ENCODE measurements around the gene PDIA5.

The PDIA5 gene

DNA sequence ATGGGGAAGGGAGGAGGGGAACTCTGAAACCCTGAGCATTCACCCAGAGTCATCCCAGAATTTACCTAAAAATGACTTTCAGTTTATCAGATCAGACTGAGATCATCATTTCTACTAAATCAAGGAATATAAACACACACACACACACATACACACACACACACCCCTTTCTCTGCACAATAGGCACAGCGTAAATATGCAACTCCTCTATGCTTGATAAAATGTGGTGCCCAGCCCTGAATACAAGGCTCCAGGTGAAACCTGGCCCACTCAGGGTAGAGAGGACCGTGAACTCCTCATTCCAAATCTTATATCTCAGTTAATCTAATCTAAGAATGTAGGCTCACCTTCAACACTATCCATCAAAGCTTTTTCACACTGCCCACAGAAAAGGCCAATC is 103.1 kb downstream of the PDIA5 start:
- H3K4me3 ChIP-seq (ENCODE audit: low read depth, low read length) = no peak overlapping the region
- DNase-seq (ENCODE audit: low read depth) = no peak
- TF ChIP-seq, protein P1, sequence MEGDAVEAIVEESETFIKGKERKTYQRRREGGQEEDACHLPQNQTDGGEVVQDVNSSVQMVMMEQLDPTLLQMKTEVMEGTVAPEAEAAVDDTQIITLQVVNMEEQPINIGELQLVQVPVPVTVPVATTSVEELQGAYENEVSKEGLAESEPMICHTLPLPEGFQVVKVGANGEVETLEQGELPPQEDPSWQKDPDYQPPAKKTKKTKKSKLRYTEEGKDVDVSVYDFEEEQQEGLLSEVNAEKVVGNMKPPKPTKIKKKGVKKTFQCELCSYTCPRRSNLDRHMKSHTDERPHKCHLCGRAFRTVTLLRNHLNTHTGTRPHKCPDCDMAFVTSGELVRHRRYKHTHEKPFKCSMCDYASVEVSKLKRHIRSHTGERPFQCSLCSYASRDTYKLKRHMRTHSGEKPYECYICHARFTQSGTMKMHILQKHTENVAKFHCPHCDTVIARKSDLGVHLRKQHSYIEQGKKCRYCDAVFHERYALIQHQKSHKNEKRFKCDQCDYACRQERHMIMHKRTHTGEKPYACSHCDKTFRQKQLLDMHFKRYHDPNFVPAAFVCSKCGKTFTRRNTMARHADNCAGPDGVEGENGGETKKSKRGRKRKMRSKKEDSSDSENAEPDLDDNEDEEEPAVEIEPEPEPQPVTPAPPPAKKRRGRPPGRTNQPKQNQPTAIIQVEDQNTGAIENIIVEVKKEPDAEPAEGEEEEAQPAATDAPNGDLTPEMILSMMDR (IDR thresholded peaks at IDR 0.05; ENCODE audit: insufficient read depth, low read depth, low read length, missing control alignments) = no peak

DNA sequence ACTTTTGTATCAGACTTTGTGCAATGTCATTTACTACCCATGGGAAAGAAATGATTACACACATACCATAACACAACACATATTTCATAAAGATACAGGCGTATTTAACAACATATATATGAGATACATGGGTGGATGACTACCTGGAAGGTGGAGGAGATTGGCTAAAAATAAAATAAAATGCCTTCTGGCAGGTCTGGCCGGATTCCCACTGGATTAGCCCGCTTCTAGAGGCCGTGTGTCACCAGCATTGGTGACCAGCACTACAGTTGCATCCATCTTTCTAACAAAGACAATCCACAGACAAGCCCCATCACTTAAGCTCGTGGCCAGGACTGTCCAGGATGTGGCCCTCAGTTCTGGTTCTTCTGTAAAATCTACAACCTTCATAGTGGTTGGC is 114.0 kb downstream of the PDIA5 start:
- TF ChIP-seq, protein P1 (IDR thresholded peaks at IDR 0.05; ENCODE audit: insufficient read depth, low read depth, low read length, missing control alignments) = no peak
- H3K4me3 ChIP-seq (ENCODE audit: low read depth, low read length) = no peak overlapping the region
- no peak for DNase-seq (ENCODE audit: low read depth)

DNA sequence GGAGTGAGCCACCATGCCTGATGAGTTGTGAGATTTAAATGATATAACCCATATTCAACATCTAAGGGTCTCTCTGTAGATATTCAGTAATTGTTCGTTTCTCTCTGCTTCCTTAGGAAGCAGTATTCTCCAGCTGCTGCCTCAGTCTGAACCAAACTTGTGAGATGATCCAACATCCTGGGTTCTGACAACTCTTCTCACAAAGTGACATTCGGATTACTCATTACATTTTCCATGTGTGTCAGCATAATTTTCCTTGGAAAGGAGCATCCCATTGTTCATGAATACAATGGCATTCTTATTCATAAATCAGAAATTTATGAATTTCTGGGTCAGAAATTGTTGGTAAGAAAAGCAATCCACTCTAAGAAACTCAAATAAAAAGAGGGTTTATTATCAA is 119.9 kb downstream of the PDIA5 start:
- TF ChIP-seq, protein P1 (IDR thresholded peaks at IDR 0.05; ENCODE audit: insufficient read depth, low read depth, low read length, missing control alignments) = no peak
- no peak overlapping the region for H3K4me3 ChIP-seq (ENCODE audit: low read depth, low read length)
- no peak for DNase-seq (ENCODE audit: low read depth)

DNA sequence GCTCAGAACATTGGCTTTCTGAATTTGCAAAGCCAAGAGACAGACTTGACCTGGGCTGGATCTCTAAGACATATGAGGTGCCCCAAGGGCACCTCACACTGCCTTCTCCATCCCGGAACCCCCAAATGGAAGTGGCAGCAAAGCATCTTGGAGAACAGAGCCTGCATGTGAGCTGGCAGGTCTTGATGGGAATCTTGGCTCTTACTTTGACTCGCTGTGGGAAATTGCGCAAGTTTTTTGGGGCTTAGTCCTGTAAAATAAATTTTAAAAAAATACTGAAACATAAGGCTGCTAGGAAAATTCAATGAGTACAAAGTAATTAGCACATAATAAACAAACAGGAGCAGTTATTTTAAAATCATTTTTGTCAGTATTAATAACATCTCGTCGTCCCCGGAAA is 121.2 kb downstream of the PDIA5 start:
- TF ChIP-seq, protein P1 (IDR thresholded peaks at IDR 0.05; ENCODE audit: insufficient read depth, low read depth, low read length, missing control alignments) = no peak
- H3K4me3 ChIP-seq (ENCODE audit: low read depth, low read length) = no peak overlapping the region
- no peak for DNase-seq (ENCODE audit: low read depth)

DNA sequence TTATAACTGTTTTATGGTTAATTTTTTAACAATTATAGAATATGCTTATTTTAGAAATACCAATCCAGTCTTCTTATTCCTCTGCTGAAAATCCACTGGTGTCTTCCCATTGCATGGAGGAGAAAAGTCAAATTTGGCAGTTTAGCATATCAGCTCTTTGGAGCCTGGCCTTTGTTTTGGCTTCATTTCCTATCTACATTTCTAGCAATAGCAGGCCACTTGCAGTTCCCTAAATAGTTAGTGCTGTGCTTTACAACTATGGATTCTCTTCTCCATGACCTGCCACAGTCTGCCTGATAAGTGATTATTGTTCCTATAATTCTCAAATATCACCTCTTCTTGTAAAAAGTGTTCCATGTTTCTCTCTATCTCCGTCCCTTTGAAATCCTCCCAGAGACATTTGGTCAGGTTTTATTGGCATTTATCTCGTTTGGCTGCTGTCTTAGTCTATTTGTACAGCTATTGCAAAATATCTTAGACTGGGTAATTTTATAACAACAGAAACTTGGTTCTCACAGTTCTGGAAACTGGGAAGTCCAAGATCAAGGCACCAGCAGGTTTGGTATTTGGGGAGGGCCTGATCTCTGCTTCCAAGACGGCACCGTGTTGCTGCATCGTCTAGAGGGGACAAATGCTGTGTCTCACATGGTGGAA is 126.8 kb downstream of the PDIA5 start:
- no peak for DNase-seq (ENCODE audit: low read depth)
- no peak overlapping the region for H3K4me3 ChIP-seq (ENCODE audit: low read depth, low read length)
- TF ChIP-seq, protein P1 (IDR thresholded peaks at IDR 0.05; ENCODE audit: insufficient read depth, low read depth, low read length, missing control alignments) = no peak

DNA sequence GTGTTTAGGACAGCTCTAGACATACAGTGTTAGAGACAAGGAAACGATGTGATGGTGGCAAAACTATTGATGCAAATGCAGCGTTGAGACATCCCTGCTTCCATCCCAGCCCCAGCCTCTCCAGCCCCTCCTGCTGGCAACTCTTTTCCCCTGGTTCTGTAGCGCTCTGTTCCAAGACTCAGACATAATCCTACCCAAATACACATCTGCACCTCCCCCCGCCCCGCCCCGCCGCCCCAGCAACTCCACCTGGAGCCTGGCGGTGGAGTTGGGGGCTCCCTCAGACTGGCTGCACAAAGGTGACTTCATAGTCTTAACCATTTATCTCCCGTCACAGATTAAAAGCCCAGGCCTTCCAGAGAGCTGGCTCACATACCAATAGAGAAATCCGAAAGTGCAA is 127.7 kb downstream of the PDIA5 start:
- TF ChIP-seq, protein P1 (IDR thresholded peaks at IDR 0.05; ENCODE audit: insufficient read depth, low read depth, low read length, missing control alignments) = no peak
- H3K4me3 ChIP-seq (ENCODE audit: low read depth, low read length) = no peak overlapping the region
- no peak for DNase-seq (ENCODE audit: low read depth)

DNA sequence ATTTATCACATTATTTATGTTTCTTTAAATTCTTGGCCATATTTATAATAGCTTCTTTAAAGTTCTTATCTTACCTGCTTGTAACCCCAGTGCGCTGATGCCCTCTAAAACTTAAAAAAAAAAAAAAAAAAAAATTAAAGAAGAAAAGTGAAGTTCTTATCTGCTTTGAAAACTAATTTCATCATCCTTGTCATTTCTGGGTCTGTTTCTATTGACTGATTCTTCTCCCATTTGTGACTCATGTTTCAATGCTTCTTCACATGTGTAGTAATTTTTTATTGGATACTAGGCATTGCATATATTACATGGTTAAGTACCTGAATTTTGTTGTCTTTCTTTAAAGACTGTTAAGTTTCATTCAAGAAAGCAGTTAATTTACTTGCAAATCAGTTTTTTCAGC is 131.5 kb downstream of the PDIA5 start:
- DNase-seq (ENCODE audit: low read depth) = no peak
- TF ChIP-seq, protein P1 (IDR thresholded peaks at IDR 0.05; ENCODE audit: insufficient read depth, low read depth, low read length, missing control alignments) = no peak
- no peak overlapping the region for H3K4me3 ChIP-seq (ENCODE audit: low read depth, low read length)
